H1 (cell line): Measurements from ENCODE around the gene C14orf132. TPM values are rescaled to one million over a fixed set of nuclear protein-coding genes. Genes with fewer than 3 reads are reported as not detected.

Experiments
- CTCF ChIA-PET: fragments of 300-600 bp; sonication (Branson Sonifier 250); formaldehyde crosslinking; loops from one replicate; lab custom pipeline; 2021; ENCODE audit not compliant: partially characterized antibody; lab: Charles Lee
- POLR2A ChIA-PET: fragments of 300-600 bp; sonication (Branson Sonifier 250); formaldehyde crosslinking; loops from one replicate; lab custom pipeline; 2021; ENCODE audit warnings: inconsistent platforms; ENCODE audit not compliant: partially characterized antibody; lab: Charles Lee
- DNase-seq, 2 experiments: peaks; one replicate each; pipeline versions ENCODE4 v3.0.0 to v3.0.0-alpha.2; 2010 to 2022; ENCODE audit warnings: low spot score in 2 of 2, low read depth in 1 of 2, mixed read lengths in 1 of 2
- FAIRE-seq: peaks from 2 replicates; lab custom pipeline; 2011; peaks lifted over from hg19 to GRCh38; lab: Jason Lieb, UNC
- H2AFZ ChIP-seq: 2 replicates; pipeline ENCODE4 v1.8.1; 2012; ENCODE audit warnings: low read length, inconsistent platforms
- H2AK5ac ChIP-seq: 2 replicates; pipeline ENCODE4 v1.6.1; 2013; ENCODE audit warnings: low read depth, low read length
- H2BK120ac ChIP-seq: replicated peaks from 2 replicates; pipeline ENCODE3; 2013; ENCODE audit warnings: low read depth, low read length, inconsistent platforms
- H2BK12ac ChIP-seq: 2 replicates; pipeline ENCODE4 v1.6.1; 2013; ENCODE audit warnings: low read depth, low read length
- H2BK15ac ChIP-seq: 2 replicates; pipeline ENCODE4 v1.6.1; 2013; ENCODE audit warnings: low read length
- H2BK20ac ChIP-seq: 2 replicates; pipeline ENCODE4 v1.6.1; 2013; ENCODE audit warnings: low read length
- H2BK5ac ChIP-seq: 2 replicates; pipeline ENCODE4 v1.6.1; 2013; ENCODE audit warnings: low read depth, low read length
- H3K14ac ChIP-seq: 2 replicates; pipeline ENCODE4 v1.6.1; 2013; ENCODE audit warnings: inconsistent platforms; ENCODE audit not compliant: insufficient read length
- H3K18ac ChIP-seq: 2 replicates; pipeline ENCODE4 v1.6.1; 2013; ENCODE audit warnings: low read length; ENCODE audit errors: extremely low read depth
- H3K23ac ChIP-seq: 2 replicates; pipeline ENCODE4 v1.6.1; 2013; ENCODE audit warnings: inconsistent platforms; ENCODE audit not compliant: insufficient read length
- H3K23me2 ChIP-seq: 2 replicates; pipeline ENCODE4 v1.6.1; 2013; ENCODE audit warnings: low read depth, low read length
- H3K27ac ChIP-seq: 2 replicates; pipeline ENCODE4 v1.6.1; 2011; ENCODE audit warnings: low read depth, low read length, inconsistent platforms
- H3K27me3 ChIP-seq, 4 experiments: replicated peaks in 1 of 4; 1 replicate in 1 of 4; 2 replicates in 3 of 4; pipeline versions ENCODE4 v1.6.1 to v1.8.1; 2011 to 2013; ENCODE audit warnings: low read length in 3 of 4, mild to moderate bottlenecking in 3 of 4, inconsistent platforms in 2 of 4, mixed read lengths in 2 of 4, moderate library complexity in 1 of 4; ENCODE audit not compliant: control insufficient read depth in 3 of 4, insufficient read depth in 3 of 4; ENCODE audit errors: extremely low read depth in 1 of 4
- H3K36me3 ChIP-seq, 4 experiments: 2 replicates each; pipeline versions ENCODE4 v1.6.1 to v1.8.1; 2011 to 2013; ENCODE audit warnings: mild to moderate bottlenecking in 4 of 4, low read length in 3 of 4, moderate library complexity in 2 of 4, control low read depth in 1 of 4, inconsistent platforms in 1 of 4; ENCODE audit not compliant: insufficient read depth in 4 of 4, control insufficient read depth in 2 of 4
- H3K4ac ChIP-seq: replicated peaks from 2 replicates; pipeline ENCODE3; 2013; ENCODE audit warnings: low read length, low read depth, mixed read lengths, inconsistent platforms; ENCODE audit not compliant: insufficient read length
- H3K4me1 ChIP-seq, 4 experiments: replicated peaks in 1 of 4; 1 replicate in 1 of 4; 2 replicates in 3 of 4; pipeline versions ENCODE4 v1.6.1 to v1.8.1; 2011 to 2013; ENCODE audit warnings: low read length in 3 of 4, inconsistent platforms in 2 of 4, mixed read lengths in 1 of 4; ENCODE audit not compliant: insufficient read depth in 4 of 4, control insufficient read depth in 3 of 4
- H3K4me2 ChIP-seq, 2 experiments: 2 replicates each; pipeline versions ENCODE4 v1.6.1 to v1.8.1; 2011 to 2013; ENCODE audit warnings: low read depth in 2 of 2, low read length in 2 of 2, control low read depth in 1 of 2, inconsistent platforms in 1 of 2, mild to moderate bottlenecking in 1 of 2; ENCODE audit not compliant: insufficient read depth in 1 of 2
- H3K4me3 ChIP-seq, 4 experiments: fragments of 200-600, 300-600 bp in 1 of 4; sonication (generic), shearing (Covaris generic), sonication (Bioruptor Twin) in 1 of 4; 2 replicates each; pipeline versions ENCODE4 v1.5.1 to v1.8.1; 2011 to 2016; ENCODE audit warnings: low read length in 4 of 4, low read depth in 3 of 4, control low read depth in 2 of 4, inconsistent platforms in 2 of 4, mild to moderate bottlenecking in 2 of 4, mixed read lengths in 1 of 4, moderate library complexity in 1 of 4; ENCODE audit not compliant: insufficient read depth in 2 of 4; ENCODE audit errors: extremely low read depth in 1 of 4
- H3K56ac ChIP-seq: replicated peaks from 2 replicates; pipeline ENCODE3; 2013; ENCODE audit warnings: low read depth, mild to moderate bottlenecking, mixed read lengths, low read length, inconsistent platforms; ENCODE audit not compliant: insufficient read length
- H3K79me1 ChIP-seq: 2 replicates; pipeline ENCODE4 v1.6.1; 2013; ENCODE audit warnings: low read depth, low read length, control low read depth
- H3K79me2 ChIP-seq, 2 experiments: 2 replicates each; pipeline versions ENCODE4 v1.6.1 to v1.8.1; 2012 to 2013; ENCODE audit warnings: low read length in 2 of 2, mild to moderate bottlenecking in 2 of 2, inconsistent platforms in 1 of 2; ENCODE audit not compliant: insufficient read depth in 2 of 2, control insufficient read depth in 1 of 2
- H3K9ac ChIP-seq, 4 experiments: replicated peaks in 1 of 4; 1 replicate in 1 of 4; 2 replicates in 3 of 4; pipeline versions ENCODE4 v1.6.1 to v1.8.1; 2011 to 2013; ENCODE audit warnings: low read depth in 3 of 4, low read length in 3 of 4, control low read depth in 2 of 4, mild to moderate bottlenecking in 2 of 4, moderate library complexity in 2 of 4, inconsistent platforms in 1 of 4; ENCODE audit errors: extremely low read depth in 1 of 4
- H3K9me3 ChIP-seq, 2 experiments: 2 replicates each; pipeline versions ENCODE4 v1.6.1 to v1.8.1; 2012 to 2013; ENCODE audit warnings: mild to moderate bottlenecking in 2 of 2, moderate library complexity in 2 of 2, control low read depth in 1 of 2, inconsistent platforms in 1 of 2, low read depth in 1 of 2, low read length in 1 of 2, mixed read lengths in 1 of 2; ENCODE audit not compliant: insufficient read depth in 2 of 2
- H4K20me1 ChIP-seq, 2 experiments: replicated peaks in 1 of 2; 2 replicates each; pipeline versions ENCODE3 to v1.8.1; 2011 to 2013; ENCODE audit warnings: inconsistent platforms in 2 of 2, low read length in 2 of 2, mild to moderate bottlenecking in 1 of 2; ENCODE audit not compliant: insufficient read depth in 2 of 2, control insufficient read depth in 1 of 2
- H4K5ac ChIP-seq: 2 replicates; pipeline ENCODE4 v1.6.1; 2013; ENCODE audit warnings: low read length, low read depth, mixed read lengths, inconsistent platforms; ENCODE audit not compliant: insufficient read length
- H4K8ac ChIP-seq: 2 replicates; pipeline ENCODE4 v1.8.0; 2013; ENCODE audit warnings: mild to moderate bottlenecking, moderate library complexity, low read length, inconsistent platforms; ENCODE audit not compliant: insufficient read depth; ENCODE audit errors: extremely low read depth
- H4K91ac ChIP-seq: replicated peaks from 2 replicates; pipeline ENCODE3; 2013; ENCODE audit warnings: low read length, mixed read lengths, inconsistent platforms; ENCODE audit not compliant: insufficient read length
- BRCA1 ChIP-seq: IDR thresholded peaks from 2 replicates; pipeline ENCODE4 v1.6.1; 2012; ENCODE audit warnings: low read depth, low read length, improper control_type of control experiment
- CEBPB ChIP-seq: IDR thresholded peaks from 2 replicates; pipeline ENCODE4 v1.6.1; 2012; ENCODE audit warnings: low read depth, low read length
- CTBP2 ChIP-seq: IDR thresholded peaks from 2 replicates; pipeline ENCODE4 v1.7.0; 2011; ENCODE audit warnings: borderline replicate concordance, mild to moderate bottlenecking, moderate library complexity, mixed read lengths, low read length; ENCODE audit not compliant: insufficient read depth, insufficient read length
- EZH2 ChIP-seq: fragments of 200-600 bp; sonication (generic); IDR thresholded peaks from 2 replicates; pipeline ENCODE4 v1.7.1; 2012; ENCODE audit warnings: low read depth, mild to moderate bottlenecking, moderate library complexity, low read length, inconsistent platforms; ENCODE audit not compliant: severe bottlenecking
- GABPA ChIP-seq: IDR thresholded peaks from 2 replicates; pipeline ENCODE4 v1.6.1; 2011; ENCODE audit warnings: mild to moderate bottlenecking, low read length, moderate library complexity, borderline replicate concordance; ENCODE audit not compliant: insufficient read depth
- HDAC6 ChIP-seq: IDR thresholded peaks from one replicate; pipeline ENCODE4 v1.7.1; 2012; ENCODE audit warnings: low read depth, mild to moderate bottlenecking, inconsistent platforms, low read length, moderate library complexity
- KDM5A ChIP-seq: fragments of 200-600 bp; IDR thresholded peaks from 2 replicates; pipeline ENCODE4 v1.7.1; 2012; ENCODE audit warnings: mild to moderate bottlenecking, low read length, inconsistent platforms, mixed read lengths
- MAFK ChIP-seq: IDR thresholded peaks from 2 replicates; pipeline ENCODE4 v1.6.1; 2012; ENCODE audit warnings: low read depth, mild to moderate bottlenecking, improper control_type of control experiment, low read length
- POLR2A ChIP-seq, 2 experiments: IDR thresholded peaks; 1 replicate in 1 of 2; 2 replicates in 1 of 2; pipeline ENCODE4 v1.6.1; 2011; ENCODE audit warnings: low read depth in 2 of 2, low read length in 2 of 2, mild to moderate bottlenecking in 2 of 2; ENCODE audit errors: control extremely low read depth in 1 of 2
- RXRA ChIP-seq: IDR thresholded peaks from 2 replicates; pipeline ENCODE4 v1.6.1; 2011; ENCODE audit warnings: low read depth, mild to moderate bottlenecking, low read length, moderate library complexity; ENCODE audit not compliant: insufficient read depth
- SIX5 ChIP-seq: IDR thresholded peaks from 2 replicates; pipeline ENCODE4 v1.6.1; 2011; ENCODE audit warnings: mild to moderate bottlenecking, low read depth, low read length
- SP4 ChIP-seq: IDR thresholded peaks from 2 replicates; pipeline ENCODE4 v1.6.1; 2012; ENCODE audit warnings: low read length, inconsistent platforms
- TAF1 ChIP-seq: IDR thresholded peaks from 2 replicates; pipeline ENCODE4 v1.6.1; 2011; ENCODE audit warnings: mild to moderate bottlenecking, low read depth, low read length
- WGBS, 2 experiments: shearing (Covaris generic) in 1 of 2; methylation state at CpG; one replicate each; pipeline versions ENCODE4 v1.1.6 to v1.1.7; 2013 to 2015; ENCODE audit warnings: low lambda C conversion rate in 2 of 2, mixed read lengths in 2 of 2, inconsistent platforms in 1 of 2, low coverage in 1 of 2, missing lambda C conversion rate in 1 of 2; ENCODE audit not compliant: insufficient replicate concordance in 2 of 2, insufficient coverage in 1 of 2, insufficient read length in 1 of 2; ENCODE audit errors: extremely low coverage in 1 of 2, missing lambda C conversion rate in 1 of 2; 5-methylcytosine and 5-hydroxymethylcytosine counted together
- polyA plus RNA-seq, 7 experiments: library from polyadenylated mRNA; depleted of rRNA in 3 of 7; stranded (reverse) in 5 of 7; unstranded in 2 of 7; fragments of >200 nt in 5 of 7; fragments of 200-250 nt in 2 of 7; gene quantifications; 1 replicate in 5 of 7; 2 replicates in 1 of 7; 4 replicates in 1 of 7; pipeline versions ENCODE4 v1.2.1 to v1.2.3, GENCODE V29; 2011 to 2013; ENCODE audit warnings: missing spikeins in 2 of 7, mixed read lengths in 2 of 7
- total RNA-seq: library from RNA; stranded (reverse); fragmentation: NEBNext Ultra II Directional; extraction: Animal tissue kit (Norgen Biotek cat#: 25700); gene quantifications from 2 replicates; pipeline ENCODE4 v1.2.1, GENCODE V29; 2021

C14orf132 gene
- total and polyA plus RNA-seq, 2 of the 8 experiments (the other 6 are each of a cell fraction or from before 2014, with no cell fraction given): 11.7 to 32.5 TPM

DNA sequence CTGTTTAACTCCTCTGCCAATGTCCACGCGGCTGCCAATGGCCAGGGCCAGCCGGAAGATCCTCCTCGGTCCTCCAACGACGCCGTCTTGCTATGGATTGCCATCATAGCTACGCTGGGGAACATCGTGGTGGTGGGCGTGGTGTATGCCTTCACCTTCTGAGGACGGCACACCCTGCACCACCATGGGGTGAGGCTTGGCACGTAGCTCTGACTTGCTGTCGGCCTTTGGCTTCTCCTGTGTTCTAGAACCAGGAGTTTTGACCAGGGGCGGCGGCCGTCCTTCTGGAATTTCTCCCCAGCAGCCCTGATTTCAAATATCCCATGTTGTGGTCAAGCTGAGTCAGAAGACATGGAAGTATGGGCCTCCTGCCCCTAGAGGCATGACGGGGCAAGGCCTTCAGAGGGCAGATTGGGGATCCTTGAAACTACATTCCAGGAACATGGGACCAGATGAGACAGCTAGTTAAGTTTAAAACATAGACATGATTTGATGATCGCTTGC is 47.5 kb downstream of the C14orf132 start:
- FAIRE-seq: no peak
- H3K4me2 ChIP-seq: no peak overlapping the region
- CTCF ChIA-PET: interaction anchor here (0.8 to 5.3 kb wide), 11 partner anchors 11 to 527 kb away, joined by 3 to 31 read pairs (median 4); no protein-coding TSS in a partner anchor

More for the DNA sequence above, 47.5 kb downstream of the C14orf132 start:
- no peak overlapping the region for H3K4ac ChIP-seq
- H3K4me3 ChIP-seq: no peak overlapping the region
- H2AK5ac ChIP-seq: no peak overlapping the region
- no peaks in the 10 kb centered on the region for H3K27me3 ChIP-seq
- H2BK5ac ChIP-seq: no peak overlapping the region
- no peak overlapping the region for H4K5ac ChIP-seq
- H3K14ac ChIP-seq: no peak overlapping the region
- no peaks in the 10 kb centered on the region; the same call in 1 of the 2 replicates for H3K23me2 ChIP-seq
- peaks cover 0 to 4% of the 10 kb centered on the region in 2 experiments for H4K20me1 ChIP-seq
- no peak for DNase-seq
- H3K27ac ChIP-seq: no peak overlapping the region
- no peak overlapping the region for H2BK20ac ChIP-seq
- no peak overlapping the region for H2BK120ac ChIP-seq
- H3K9me3 ChIP-seq: no peaks in the 10 kb centered on the region
- H3K56ac ChIP-seq: no peak overlapping the region
- peaks cover 6% of the 10 kb centered on the region; the same call in 1 of the 2 replicates for H3K79me1 ChIP-seq
- H4K8ac ChIP-seq: no peak overlapping the region
- H3K18ac ChIP-seq: no peak overlapping the region
- POLR2A ChIA-PET: interaction anchor here (1.0 kb wide), 2 partner anchors 12 to 14 kb away, joined by 3 read pairs; no protein-coding TSS in a partner anchor
- H3K36me3 ChIP-seq: peaks cover 0 to 15% (median 6%) of the 10 kb centered on the region in 4 experiments; a peak in 5 of 8 replicates
- H3K23ac ChIP-seq: no peak overlapping the region
- no peak overlapping the region for H2BK15ac ChIP-seq
- H4K91ac ChIP-seq: no peak overlapping the region
- peaks cover 0 to 5% (median 0%) of the 10 kb centered on the region in 4 experiments; a peak in 3 of 7 replicates for H3K4me1 ChIP-seq
- no peak overlapping the region for H2AFZ ChIP-seq
- H2BK12ac ChIP-seq: no peak overlapping the region
- H3K79me2 ChIP-seq: no peaks in the 10 kb centered on the region
- no peak overlapping the region for H3K9ac ChIP-seq
- 91% methylated on average over 18 of the region's 18 CpGs; no CpG with 5 or more reads in 1 of the 2 experiments for WGBS, 2 experiments
- no peak for TF ChIP-seq POLR2A (IDR thresholded peaks at IDR 0.05; ENCODE audit: control extremely low read depth in 1 of 2, low read depth in 2 of 2, low read length in 2 of 2)
- no peak for TF ChIP-seq CEBPB
- TF ChIP-seq BRCA1: no peak
- no peak for TF ChIP-seq CTBP2
- no peak for TF ChIP-seq TAF1
- no peak for TF ChIP-seq SP4
- TF ChIP-seq HDAC6: no peak
- TF ChIP-seq RXRA: no peak
- no peak for TF ChIP-seq GABPA
- no peak for TF ChIP-seq SIX5
- no peak for TF ChIP-seq KDM5A
- TF ChIP-seq EZH2: no peak
- no peak for TF ChIP-seq MAFK
